ENCODE data around the gene EMC8. TPM values are rescaled to one million over a fixed set of nuclear protein-coding genes. Genes with fewer than 3 reads are reported as not detected.

The EMC8 gene
- total RNA-seq, 2 donors from 2014 or later, result 30.2 to 38.8 TPM

DNA sequence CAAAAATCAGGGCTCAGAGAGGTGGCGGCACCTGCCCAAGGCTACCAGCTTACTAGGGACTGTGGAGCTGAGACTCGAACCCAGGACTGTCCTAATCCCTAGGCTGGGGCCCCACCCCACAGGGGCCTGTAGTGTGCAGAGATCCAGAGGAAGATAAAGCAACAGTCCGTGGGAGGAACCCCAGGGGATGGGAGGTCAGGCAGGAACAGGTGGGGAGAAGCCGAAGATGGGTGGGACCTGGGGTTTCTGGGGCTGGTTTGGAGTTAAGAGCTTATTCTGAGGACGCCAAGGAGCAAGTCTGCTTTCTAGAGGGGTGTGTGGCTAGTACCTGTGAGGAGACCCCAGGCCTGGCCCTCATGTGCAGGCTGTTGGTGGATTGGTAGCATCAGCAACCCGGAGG, 63.4 kb downstream of the EMC8 start:
- H3K36me3 ChIP-seq, result no peaks in the 10 kb centered on the region
- TF ChIP-seq POLR2AphosphoS5 (IDR thresholded peaks at IDR 0.05) (no peak), POLR2A (IDR thresholded peaks at IDR 0.05) (no peak)
- TF ChIP-seq, protein P1, sequence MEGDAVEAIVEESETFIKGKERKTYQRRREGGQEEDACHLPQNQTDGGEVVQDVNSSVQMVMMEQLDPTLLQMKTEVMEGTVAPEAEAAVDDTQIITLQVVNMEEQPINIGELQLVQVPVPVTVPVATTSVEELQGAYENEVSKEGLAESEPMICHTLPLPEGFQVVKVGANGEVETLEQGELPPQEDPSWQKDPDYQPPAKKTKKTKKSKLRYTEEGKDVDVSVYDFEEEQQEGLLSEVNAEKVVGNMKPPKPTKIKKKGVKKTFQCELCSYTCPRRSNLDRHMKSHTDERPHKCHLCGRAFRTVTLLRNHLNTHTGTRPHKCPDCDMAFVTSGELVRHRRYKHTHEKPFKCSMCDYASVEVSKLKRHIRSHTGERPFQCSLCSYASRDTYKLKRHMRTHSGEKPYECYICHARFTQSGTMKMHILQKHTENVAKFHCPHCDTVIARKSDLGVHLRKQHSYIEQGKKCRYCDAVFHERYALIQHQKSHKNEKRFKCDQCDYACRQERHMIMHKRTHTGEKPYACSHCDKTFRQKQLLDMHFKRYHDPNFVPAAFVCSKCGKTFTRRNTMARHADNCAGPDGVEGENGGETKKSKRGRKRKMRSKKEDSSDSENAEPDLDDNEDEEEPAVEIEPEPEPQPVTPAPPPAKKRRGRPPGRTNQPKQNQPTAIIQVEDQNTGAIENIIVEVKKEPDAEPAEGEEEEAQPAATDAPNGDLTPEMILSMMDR (IDR thresholded peaks at IDR 0.05), result no peak
- no peaks in the 10 kb centered on the region for H3K9me3 ChIP-seq
- DNase-seq (ENCODE audit: low spot score), result no peak
- H3K4me1 ChIP-seq (replicated peaks), result no peaks in the 10 kb centered on the region
- H3K27me3 ChIP-seq (replicated peaks; ENCODE audit: insufficient read depth), result no peaks in the 10 kb centered on the region
- 76% methylated on average over 6 of the region's 6 CpGs for WGBS
- no peak overlapping the region for H3K27ac ChIP-seq
- intact Hi-C loops (cut with DNase I), result no loop called here
- no peak overlapping the region for H3K4me3 ChIP-seq

DNA sequence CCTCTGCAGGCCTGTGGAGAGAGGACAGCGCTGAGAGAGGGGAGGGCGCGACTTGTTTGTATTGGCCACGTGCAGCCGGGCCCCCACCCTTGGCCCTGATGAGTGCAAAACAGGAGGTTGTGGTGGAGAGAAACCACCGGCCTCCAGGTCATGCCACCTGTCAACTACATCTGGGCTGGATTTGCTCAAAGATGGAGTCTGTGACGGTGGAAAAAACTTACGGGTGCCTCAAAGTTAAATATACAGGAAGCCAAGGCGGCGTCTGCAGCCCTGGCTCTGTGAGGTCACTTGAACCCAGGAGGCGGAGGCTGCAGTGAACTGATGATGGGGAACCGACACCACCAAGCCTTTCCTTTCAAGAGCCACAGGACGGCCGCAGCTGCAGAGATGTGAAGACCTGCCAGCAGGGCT, 64.1 kb downstream of the EMC8 start:
- DNase-seq (ENCODE audit: low spot score), result no peak
- no peaks in the 10 kb centered on the region for H3K27me3 ChIP-seq (replicated peaks; ENCODE audit: insufficient read depth)
- 88% methylated on average over 14 of the region's 14 CpGs for WGBS
- intact Hi-C loops (cut with DNase I), result no loop called here
- H3K36me3 ChIP-seq, result no peaks in the 10 kb centered on the region
- no peak for TF ChIP-seq POLR2A (IDR thresholded peaks at IDR 0.05)
- TF ChIP-seq, protein P1 (IDR thresholded peaks at IDR 0.05), result no peak
- TF ChIP-seq POLR2AphosphoS5 (IDR thresholded peaks at IDR 0.05), result no peak
- H3K27ac ChIP-seq, result no peak overlapping the region
- H3K4me1 ChIP-seq (replicated peaks), result no peaks in the 10 kb centered on the region
- H3K9me3 ChIP-seq, result no peaks in the 10 kb centered on the region
- H3K4me3 ChIP-seq, result no peak overlapping the region

DNA sequence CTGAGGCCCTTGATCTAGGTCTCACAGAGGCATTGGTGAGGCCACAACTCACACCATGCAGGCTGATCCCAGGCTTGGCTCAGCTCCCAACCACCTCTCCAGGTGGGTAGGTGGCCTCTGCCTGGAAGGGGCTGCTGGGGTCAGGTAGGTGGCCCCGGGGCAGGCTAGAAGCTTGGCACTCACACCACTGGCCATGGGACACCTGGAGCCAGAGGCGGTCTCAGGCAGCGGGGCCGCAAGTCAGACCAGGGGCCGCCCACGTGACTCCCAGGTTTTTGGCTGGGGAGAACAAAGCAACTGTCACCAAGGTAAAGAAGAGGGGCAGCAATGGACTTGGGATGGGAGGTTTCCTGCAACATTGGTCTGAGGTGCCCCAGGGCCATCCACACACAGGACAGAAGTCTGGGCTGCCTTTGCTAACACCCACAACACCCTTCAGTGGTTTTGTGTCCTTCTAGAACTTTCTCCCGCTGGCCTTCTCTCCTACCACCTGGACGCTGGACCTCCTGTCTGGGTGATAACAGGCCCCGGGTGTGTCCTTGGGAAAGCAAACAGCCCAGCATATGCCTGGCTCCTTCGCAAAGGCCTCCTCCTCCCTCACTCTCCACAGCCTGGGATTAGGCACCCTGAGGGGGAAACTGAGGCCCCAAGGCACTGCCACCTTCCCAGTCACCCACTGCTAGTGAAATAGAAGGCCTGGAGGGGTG, 64.9 kb downstream of the EMC8 start:
- Histone ChIP-seq H3K27ac (no peak overlapping the region), H3K4me3 (no peak overlapping the region), H3K9me3 (no peaks in the 10 kb centered on the region), H3K36me3 (no peaks in the 10 kb centered on the region), H3K4me1 (replicated peaks) (no peaks in the 10 kb centered on the region), H3K27me3 (replicated peaks; ENCODE audit: insufficient read depth) (no peaks in the 10 kb centered on the region)
- DNase-seq (ENCODE audit: low spot score), result no peak
- TF ChIP-seq, protein P1 (IDR thresholded peaks at IDR 0.05), result no peak
- TF ChIP-seq POLR2AphosphoS5 (IDR thresholded peaks at IDR 0.05), result no peak
- TF ChIP-seq POLR2A (IDR thresholded peaks at IDR 0.05), result no peak
- intact Hi-C loops (cut with DNase I), result no loop called here
- 78% methylated on average over 9 of the region's 10 CpGs for WGBS

DNA sequence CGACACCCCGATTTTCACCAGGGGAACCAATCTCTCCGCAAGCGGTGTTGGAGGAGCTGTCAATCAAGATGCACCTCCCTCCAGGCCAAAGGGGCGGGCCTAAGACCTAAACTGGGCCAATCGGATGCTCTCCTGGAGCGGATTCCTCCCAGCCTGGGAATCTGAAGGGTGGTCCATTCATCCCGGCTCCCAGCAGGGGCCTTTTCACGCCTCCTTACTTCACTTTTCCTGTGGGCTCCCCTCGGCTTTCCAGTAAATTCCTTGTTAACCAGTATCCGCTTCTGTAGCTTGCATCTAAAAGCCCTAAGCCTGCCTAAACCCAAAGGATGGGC, 65.5 kb downstream of the EMC8 start:
- no peaks in the 10 kb centered on the region for H3K27me3 ChIP-seq (replicated peaks; ENCODE audit: insufficient read depth)
- intact Hi-C loops (cut with DNase I), result no loop called here
- H3K4me3 ChIP-seq, result no peak overlapping the region
- H3K27ac ChIP-seq, result no peak overlapping the region
- no peaks in the 10 kb centered on the region for H3K9me3 ChIP-seq
- TF ChIP-seq, protein P1 (IDR thresholded peaks at IDR 0.05), result no peak
- no peak for TF ChIP-seq POLR2A (IDR thresholded peaks at IDR 0.05)
- no peak for TF ChIP-seq POLR2AphosphoS5 (IDR thresholded peaks at IDR 0.05)
- whole genome bisulfite sequencing, result 77% methylated on average over 11 of the region's 11 CpGs
- no peaks in the 10 kb centered on the region for H3K36me3 ChIP-seq
- no peak for DNase-seq (ENCODE audit: low spot score)
- H3K4me1 ChIP-seq (replicated peaks), result no peaks in the 10 kb centered on the region

DNA sequence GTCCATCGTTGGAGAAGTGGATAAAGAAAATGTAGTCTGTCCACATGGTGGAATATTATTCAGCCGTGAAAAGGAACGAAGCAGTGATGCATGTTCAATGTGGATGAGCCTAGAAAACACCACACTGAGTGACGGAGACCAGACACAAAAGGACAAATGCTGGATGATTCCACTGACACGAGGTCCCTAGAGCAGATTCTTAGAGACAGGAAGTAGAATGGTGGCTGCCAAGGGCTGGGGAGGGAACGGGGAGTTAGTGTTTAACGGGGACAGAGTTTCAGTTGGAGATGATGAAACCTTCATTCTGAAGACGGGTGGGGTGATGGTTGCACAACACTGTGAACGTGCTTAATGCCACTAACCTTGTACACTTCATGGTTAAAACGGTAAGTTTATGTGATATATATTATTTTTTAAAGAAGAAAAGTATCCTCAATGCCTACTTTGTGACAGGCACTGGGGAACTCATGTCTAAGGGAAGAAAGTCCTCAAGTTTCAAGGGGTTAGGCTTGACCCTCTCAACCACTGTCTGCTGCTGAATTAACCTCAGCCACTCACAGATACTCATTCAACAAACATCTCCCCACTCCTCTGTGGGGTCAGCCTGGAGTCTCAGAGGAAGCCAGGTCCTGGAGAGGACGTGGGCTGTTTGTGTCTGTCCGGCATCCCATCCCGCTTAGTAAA, 66.0 kb downstream of the EMC8 start:
- no peak for DNase-seq (ENCODE audit: low spot score)

More for the DNA sequence above, 66.0 kb downstream of the EMC8 start:
- H3K9me3 ChIP-seq, result no peaks in the 10 kb centered on the region
- no peak overlapping the region for H3K27ac ChIP-seq
- TF ChIP-seq, protein P1 (IDR thresholded peaks at IDR 0.05), result no peak
- H3K4me1 ChIP-seq (replicated peaks), result no peaks in the 10 kb centered on the region
- H3K27me3 ChIP-seq (replicated peaks; ENCODE audit: insufficient read depth), result no peaks in the 10 kb centered on the region
- H3K4me3 ChIP-seq, result no peak overlapping the region
- WGBS, result 79% methylated on average over 13 of the region's 13 CpGs
- no peaks in the 10 kb centered on the region for H3K36me3 ChIP-seq
- intact Hi-C loops (cut with DNase I), result no loop called here
